GM13977 (cell line): ENCODE data around the gene IL25.
"Not testable (repeated sequence)": the region's sequence is repeated elsewhere in the genome, so short reads cannot be mapped to it uniquely, and the experiment has no call there.

Source experiments
- DNase-seq: peaks from one replicate; pipeline ENCODE4 v3.0.0; 2012; ENCODE audit warnings: low spot score
- in situ Hi-C: fragments of 300-500 bp; cut with MboI; formaldehyde crosslinking; loops from one replicate; pipeline ENCODE4 v1.12.0; 2022; ENCODE audit warnings: low sequenced_read_pairs, low pct_unique_long_range_greater_than_20kb, mixed read lengths, inconsistent platforms; ENCODE audit not compliant: unreplicated experiment
- TF ChIP-seq, protein P1 (sequence below): IDR thresholded peaks from 2 replicates; pipeline ENCODE4 v1.5.1; 2012; ENCODE audit warnings: mild to moderate bottlenecking, control low read depth; ENCODE audit not compliant: insufficient read depth; ENCODE audit errors: extremely low read depth, missing control alignments

The IL25 gene

GRCh38 chr14:23414254-23414653 is 41.6 kb downstream of the IL25 start:
- TF ChIP-seq, protein P1, sequence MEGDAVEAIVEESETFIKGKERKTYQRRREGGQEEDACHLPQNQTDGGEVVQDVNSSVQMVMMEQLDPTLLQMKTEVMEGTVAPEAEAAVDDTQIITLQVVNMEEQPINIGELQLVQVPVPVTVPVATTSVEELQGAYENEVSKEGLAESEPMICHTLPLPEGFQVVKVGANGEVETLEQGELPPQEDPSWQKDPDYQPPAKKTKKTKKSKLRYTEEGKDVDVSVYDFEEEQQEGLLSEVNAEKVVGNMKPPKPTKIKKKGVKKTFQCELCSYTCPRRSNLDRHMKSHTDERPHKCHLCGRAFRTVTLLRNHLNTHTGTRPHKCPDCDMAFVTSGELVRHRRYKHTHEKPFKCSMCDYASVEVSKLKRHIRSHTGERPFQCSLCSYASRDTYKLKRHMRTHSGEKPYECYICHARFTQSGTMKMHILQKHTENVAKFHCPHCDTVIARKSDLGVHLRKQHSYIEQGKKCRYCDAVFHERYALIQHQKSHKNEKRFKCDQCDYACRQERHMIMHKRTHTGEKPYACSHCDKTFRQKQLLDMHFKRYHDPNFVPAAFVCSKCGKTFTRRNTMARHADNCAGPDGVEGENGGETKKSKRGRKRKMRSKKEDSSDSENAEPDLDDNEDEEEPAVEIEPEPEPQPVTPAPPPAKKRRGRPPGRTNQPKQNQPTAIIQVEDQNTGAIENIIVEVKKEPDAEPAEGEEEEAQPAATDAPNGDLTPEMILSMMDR: no peak
- DNase-seq: no peak
- in situ Hi-C loops: no loop called here

DNA sequence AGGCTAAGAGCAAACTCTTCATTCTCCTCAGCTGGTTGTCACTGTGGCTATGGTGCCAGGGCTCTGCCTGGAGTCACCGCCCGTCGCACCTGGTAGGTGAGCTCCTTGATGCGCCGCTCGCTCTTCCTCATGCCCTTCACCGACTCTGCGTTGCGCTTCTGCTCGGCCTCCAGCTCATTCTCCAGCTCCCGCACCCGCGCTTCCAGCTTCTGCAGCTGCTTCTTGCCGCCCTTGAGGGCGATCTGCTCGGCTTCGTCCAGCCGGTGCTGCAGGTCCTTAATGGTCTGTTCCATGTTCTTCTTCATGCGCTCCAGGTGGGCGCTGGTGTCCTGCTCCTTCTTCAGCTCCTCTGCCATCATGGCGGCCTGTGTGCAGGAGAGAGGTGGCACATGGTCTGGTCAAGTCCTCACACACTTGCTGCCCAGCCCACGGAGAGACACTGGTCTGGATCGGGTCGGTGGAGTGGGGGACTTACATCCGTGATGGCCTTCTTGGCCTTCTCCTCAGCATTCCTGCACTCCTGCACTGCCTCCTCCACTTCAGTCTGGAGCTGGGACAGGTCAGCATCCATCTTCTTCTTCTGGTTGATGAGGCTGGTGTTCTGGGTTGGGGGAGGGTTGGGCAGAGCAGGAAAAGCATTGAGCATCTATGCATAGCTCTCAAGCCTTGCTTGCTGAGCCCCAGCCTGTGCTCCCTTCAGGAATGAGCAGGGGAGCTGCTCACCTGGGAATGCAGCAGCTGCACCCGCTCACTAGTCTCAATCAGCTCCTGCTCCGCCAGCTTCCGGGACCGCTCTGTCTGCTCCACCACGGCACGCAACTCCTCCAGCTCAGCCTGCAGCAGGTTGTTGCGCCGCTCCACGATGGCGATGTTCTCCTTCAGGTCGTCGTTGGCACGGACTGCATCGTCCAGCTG is 42.6 kb downstream of the IL25 start:
- in situ Hi-C loops: no loop called here
- no peak for DNase-seq
- TF ChIP-seq, protein P1: no peak

- TF ChIP-seq, protein P1: no peak
- in situ Hi-C loops: no loop called here
- DNase-seq: no peak
Observed at GRCh38 chr14:23415821-23416778, 43.5 kb downstream of the IL25 start.

GRCh38 chr14:23416801-23417200 is 44.2 kb downstream of the IL25 start:
- DNase-seq: no peak
- in situ Hi-C loops: no loop called here
- TF ChIP-seq, protein P1: no peak

DNA sequence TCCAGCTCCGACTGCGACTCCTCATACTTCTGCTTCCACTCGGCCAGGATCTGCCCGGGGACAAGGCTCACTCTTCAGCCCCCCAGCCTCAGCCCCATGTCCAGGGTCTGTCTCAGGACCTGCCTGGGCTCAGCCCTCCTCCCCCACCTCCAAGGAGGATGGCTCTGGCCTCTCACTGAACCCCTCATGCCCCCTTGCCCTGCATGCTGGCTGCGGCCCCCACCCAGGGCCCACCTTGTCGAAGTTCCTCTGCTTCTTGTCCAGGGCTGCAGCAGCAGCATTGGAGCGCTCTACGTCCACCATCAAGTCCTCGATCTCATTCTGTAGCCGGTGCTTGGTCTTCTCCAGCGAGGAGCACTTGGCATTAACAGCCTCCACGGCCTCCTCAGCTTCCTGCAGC is 44.7 kb downstream of the IL25 start:
- in situ Hi-C loops, DNase-seq: not testable (repeated sequence)

GRCh38 chr14:23418021-23418420 is 45.4 kb downstream of the IL25 start:
- DNase-seq: no peak
- TF ChIP-seq, protein P1: no peak
- in situ Hi-C loops: no loop called here

DNA sequence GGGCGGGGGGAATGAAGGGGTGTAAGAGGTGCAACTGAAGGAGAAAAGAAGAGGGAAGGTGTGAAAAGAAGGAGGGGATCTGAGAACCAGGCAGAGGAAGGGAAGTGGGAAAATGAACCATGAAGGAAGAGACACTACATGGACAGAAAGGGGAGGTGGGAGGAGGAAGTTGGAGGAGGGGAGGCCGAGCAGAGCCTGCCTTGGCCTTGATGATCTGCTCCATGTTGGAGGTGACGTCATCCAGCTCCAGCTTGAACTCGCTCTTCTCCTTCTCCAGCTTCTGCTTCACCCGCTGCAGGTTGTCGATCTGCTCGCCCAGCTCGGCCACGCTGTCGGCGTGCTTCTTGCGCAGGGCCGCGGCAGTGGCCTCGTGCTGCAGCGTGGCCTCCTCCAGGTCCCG is 47.0 kb downstream of the IL25 start:
- in situ Hi-C loops, DNase-seq: not testable (repeated sequence)
